Ascending aorta (tissue), 2 donors: ENCODE data around the gene LHX4. TPM values are rescaled to one million over a fixed set of nuclear protein-coding genes. Genes with fewer than 3 reads are reported as not detected.

Experiments used
- DNase-seq, 2 donors: peaks; one replicate each; pipeline ENCODE4 v3.0.0-alpha.2; 2019; ENCODE audit warnings: low spot score in 2 of 2
- H3K27ac ChIP-seq, 2 donors: fragments of 200-600 bp; sonication (generic); one replicate each; pipeline ENCODE4 v1.5.1; 2016 to 2017; ENCODE audit warnings: mild to moderate bottlenecking in 1 of 2
- H3K27me3 ChIP-seq: fragments of 200-600 bp; sonication (generic); one replicate; pipeline ENCODE4 v1.5.1; 2017
- H3K36me3 ChIP-seq, 2 donors: fragments of 200-600 bp; sonication (generic); one replicate each; pipeline ENCODE4 v1.5.1; 2016
- H3K4me1 ChIP-seq, 2 donors: fragments of 200-600 bp; sonication (generic); one replicate each; pipeline ENCODE4 v1.5.1; 2016 to 2017; ENCODE audit warnings: mild to moderate bottlenecking in 1 of 2
- H3K4me3 ChIP-seq, 2 donors: fragments of 200-600 bp; sonication (generic); one replicate each; pipeline ENCODE4 v1.5.1; 2016 to 2017; ENCODE audit warnings: mild to moderate bottlenecking in 1 of 2
- H3K9me3 ChIP-seq, 2 donors: fragments of 200-600 bp; sonication (generic); one replicate each; pipeline ENCODE4 v1.5.1; 2016
- intact Hi-C: fragments of 100-400 bp; cut with DNase I; formaldehyde crosslinking; loops from one replicate; pipeline ENCODE4 v1.15.1; 2023
- total RNA-seq: library from RNA; depleted of rRNA; stranded (reverse); fragments of >200 nt; gene quantifications from one replicate; pipeline ENCODE4 v1.1.0, GENCODE V29; 2016
- TF ChIP-seq, protein P1 (sequence below), 3 experiments: fragments of 200-600 bp in 2 of 3; fragments of 450-650 bp in 1 of 3; sonication (generic) in 2 of 3; IDR thresholded peaks; one replicate each; pipeline ENCODE4 v1.5.1; 2016 to 2019; ENCODE audit warnings: antibody characterized with exemption in 3 of 3, mild to moderate bottlenecking in 1 of 3, moderate library complexity in 1 of 3

LHX4 gene
- total RNA-seq, 1 donor from 2014 or later, result not detected

DNA sequence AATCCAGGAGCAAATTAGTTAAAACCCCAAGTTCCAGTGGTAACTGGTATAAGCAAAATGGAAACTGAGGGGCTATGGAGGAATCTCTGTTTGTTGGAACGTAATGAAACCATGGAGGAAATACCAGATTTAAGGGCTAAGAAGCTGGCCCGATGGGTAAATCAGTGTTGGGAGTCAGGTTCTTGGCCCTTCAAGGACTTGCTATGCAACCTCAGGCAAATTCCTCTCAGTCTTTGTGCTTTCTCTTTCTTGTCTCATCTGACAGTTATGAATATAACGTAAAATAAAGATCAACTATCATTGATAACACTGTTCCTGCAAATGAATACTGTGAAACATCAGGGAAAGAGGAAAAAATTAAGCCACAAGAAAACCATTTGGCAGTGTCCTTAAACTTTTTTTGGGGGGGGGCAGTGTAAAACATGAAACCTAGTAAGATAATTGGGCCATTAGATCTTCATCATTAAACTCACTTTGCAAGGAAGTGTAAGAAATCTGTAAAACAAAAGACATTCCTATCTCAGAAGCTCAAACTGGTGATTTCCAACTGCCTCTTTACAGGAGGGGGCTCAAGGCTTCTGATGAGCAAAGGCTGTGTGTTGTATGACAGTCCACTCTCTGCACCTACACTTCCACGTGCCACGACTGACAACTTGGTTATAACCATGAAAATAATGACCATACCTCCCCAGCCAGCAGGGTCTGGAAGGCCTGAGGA, 47.6 kb downstream of the LHX4 start:
- H3K9me3 ChIP-seq, result no peaks in the 10 kb centered on the region
- peaks cover 0 to 22% of the 10 kb centered on the region in 2 donors for H3K36me3 ChIP-seq
- TF ChIP-seq, protein P1, sequence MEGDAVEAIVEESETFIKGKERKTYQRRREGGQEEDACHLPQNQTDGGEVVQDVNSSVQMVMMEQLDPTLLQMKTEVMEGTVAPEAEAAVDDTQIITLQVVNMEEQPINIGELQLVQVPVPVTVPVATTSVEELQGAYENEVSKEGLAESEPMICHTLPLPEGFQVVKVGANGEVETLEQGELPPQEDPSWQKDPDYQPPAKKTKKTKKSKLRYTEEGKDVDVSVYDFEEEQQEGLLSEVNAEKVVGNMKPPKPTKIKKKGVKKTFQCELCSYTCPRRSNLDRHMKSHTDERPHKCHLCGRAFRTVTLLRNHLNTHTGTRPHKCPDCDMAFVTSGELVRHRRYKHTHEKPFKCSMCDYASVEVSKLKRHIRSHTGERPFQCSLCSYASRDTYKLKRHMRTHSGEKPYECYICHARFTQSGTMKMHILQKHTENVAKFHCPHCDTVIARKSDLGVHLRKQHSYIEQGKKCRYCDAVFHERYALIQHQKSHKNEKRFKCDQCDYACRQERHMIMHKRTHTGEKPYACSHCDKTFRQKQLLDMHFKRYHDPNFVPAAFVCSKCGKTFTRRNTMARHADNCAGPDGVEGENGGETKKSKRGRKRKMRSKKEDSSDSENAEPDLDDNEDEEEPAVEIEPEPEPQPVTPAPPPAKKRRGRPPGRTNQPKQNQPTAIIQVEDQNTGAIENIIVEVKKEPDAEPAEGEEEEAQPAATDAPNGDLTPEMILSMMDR (IDR thresholded peaks at IDR 0.05), result no peak
- no peak overlapping the region for H3K27ac ChIP-seq
- no peak overlapping the region for H3K4me3 ChIP-seq
- no peaks in the 10 kb centered on the region for H3K27me3 ChIP-seq
- intact Hi-C loops, result no loop called here
- no peaks in the 10 kb centered on the region for H3K4me1 ChIP-seq
- DNase-seq, result no peak

DNA sequence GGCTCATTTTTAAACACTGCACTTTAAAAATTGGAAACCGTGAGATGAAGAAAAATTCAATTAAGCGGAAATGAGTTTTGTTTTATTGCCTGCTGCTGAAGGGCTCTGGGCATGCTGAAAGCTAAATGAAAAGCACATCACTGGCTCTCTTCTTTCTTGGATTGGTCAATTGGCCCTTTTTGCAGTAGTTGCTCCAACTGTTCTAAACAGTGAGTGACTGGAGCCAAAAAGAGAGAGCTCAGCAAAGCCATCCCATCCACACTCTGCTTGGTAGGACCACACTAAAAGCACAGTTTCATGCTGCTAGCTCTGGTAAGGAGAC, 48.1 kb downstream of the LHX4 start:
- no peak overlapping the region for H3K4me3 ChIP-seq
- no peak overlapping the region for H3K27ac ChIP-seq
- TF ChIP-seq, protein P1 (IDR thresholded peaks at IDR 0.05), result no peak
- H3K36me3 ChIP-seq, result peaks cover 0 to 22% of the 10 kb centered on the region in 2 donors
- no peaks in the 10 kb centered on the region for H3K4me1 ChIP-seq
- no peak for DNase-seq
- no peaks in the 10 kb centered on the region for H3K27me3 ChIP-seq
- intact Hi-C loops, result no loop called here
- H3K9me3 ChIP-seq, result no peaks in the 10 kb centered on the region

DNA sequence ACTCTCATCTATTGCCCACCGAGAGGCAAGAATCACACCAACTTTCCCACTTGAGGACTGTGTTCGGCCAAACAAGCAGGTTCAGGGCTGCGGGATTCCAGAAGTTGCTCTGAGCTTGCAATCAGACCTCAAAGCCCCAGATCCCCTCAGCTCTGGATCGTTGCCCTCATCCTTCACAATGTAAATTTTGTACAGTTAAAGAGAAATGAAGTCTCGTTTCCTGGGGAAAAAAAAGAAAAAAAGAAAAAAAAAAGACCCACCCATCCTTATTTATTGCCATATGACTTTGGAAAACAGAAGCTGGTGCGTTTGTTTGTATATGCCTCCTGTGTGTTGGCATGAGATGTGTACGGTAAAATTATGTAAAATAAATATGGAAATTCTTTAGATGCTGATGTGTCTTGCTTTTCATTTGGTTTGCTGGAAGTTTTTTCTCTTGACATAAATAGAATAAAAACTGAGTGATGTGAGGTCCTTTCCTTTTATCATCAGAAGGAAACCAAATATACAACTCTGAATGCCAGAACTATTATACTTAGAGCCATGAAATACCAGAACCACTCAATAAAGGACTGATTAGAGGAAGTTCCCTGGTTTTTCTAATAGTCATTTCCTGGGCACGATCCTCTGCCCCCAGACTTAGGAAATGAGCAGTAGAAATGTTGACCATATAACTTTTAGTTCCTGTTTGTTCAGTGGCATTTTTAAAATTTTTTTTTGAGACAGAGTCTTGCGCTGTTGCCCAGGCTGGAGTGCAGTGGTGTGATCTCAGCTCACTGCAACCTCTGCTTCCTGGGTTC, 48.7 kb downstream of the LHX4 start:
- no peak for DNase-seq
- intact Hi-C loops, result no loop called here
- H3K9me3 ChIP-seq, result no peaks in the 10 kb centered on the region
- no peaks in the 10 kb centered on the region for H3K4me1 ChIP-seq
- no peaks in the 10 kb centered on the region for H3K27me3 ChIP-seq
- no peak overlapping the region for H3K27ac ChIP-seq
- TF ChIP-seq, protein P1 (IDR thresholded peaks at IDR 0.05), result no peak
- peaks cover 0 to 22% of the 10 kb centered on the region in 2 donors for H3K36me3 ChIP-seq
- no peak overlapping the region for H3K4me3 ChIP-seq

DNA sequence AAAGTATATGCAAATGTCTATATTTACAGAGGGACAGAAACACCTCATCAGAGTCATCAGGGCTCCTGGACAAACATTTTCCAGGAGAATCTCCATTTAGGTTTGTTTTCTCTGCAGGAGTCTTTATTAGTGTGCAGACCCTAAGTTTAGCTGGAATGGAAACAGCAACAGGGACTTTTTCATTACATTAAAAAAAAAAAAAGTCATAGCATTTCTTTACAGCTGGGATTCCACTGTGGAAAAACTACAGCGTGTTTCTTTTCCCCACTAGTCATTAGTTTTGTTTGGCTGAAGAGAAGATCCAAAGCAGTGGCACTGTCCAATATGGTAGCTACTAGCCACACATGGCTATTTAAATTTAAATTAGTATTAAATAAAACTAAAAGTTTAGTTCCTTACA, 49.6 kb downstream of the LHX4 start:
- no peak overlapping the region for H3K27ac ChIP-seq

DNA sequence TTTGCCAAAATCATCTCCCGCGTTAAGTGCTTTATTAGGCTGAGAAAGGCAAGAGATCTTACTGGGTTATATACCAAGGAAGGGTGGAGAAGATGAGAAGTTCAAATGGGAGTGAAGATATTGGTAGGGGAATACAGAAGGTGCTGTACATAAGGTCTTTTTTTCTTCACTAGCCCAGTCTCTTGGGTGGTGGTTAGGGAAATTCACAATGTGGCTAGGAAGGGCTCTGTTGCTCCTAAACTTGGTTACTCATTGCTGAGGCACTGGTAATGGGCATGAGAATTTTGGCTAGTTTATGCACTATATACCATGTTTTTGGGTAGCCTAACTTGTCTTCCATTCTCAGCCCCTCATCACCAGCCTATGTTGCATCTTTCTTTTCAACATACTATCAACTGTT, 50.6 kb downstream of the LHX4 start:
- no peak overlapping the region for H3K4me3 ChIP-seq
- H3K36me3 ChIP-seq, result peaks cover 0 to 20% of the 10 kb centered on the region in 2 donors
- DNase-seq, result no peak
- no peaks in the 10 kb centered on the region for H3K9me3 ChIP-seq
- TF ChIP-seq, protein P1 (IDR thresholded peaks at IDR 0.05), result no peak
- no peaks in the 10 kb centered on the region for H3K4me1 ChIP-seq
- no peak overlapping the region for H3K27ac ChIP-seq
- intact Hi-C loops, result no loop called here
- no peaks in the 10 kb centered on the region for H3K27me3 ChIP-seq

More for the DNA sequence above, 49.6 kb downstream of the LHX4 start:
- TF ChIP-seq, protein P1 (IDR thresholded peaks at IDR 0.05), result no peak
- H3K9me3 ChIP-seq, result no peaks in the 10 kb centered on the region
- intact Hi-C loops, result no loop called here
- no peaks in the 10 kb centered on the region for H3K4me1 ChIP-seq
- DNase-seq, result no peak
- H3K27me3 ChIP-seq, result no peaks in the 10 kb centered on the region
- H3K4me3 ChIP-seq, result no peak overlapping the region
- peaks cover 0 to 19% of the 10 kb centered on the region in 2 donors for H3K36me3 ChIP-seq
